H1 (cell line): ENCODE data around the gene P3H1. TPM values are rescaled to one million over a fixed set of nuclear protein-coding genes. Genes with fewer than 3 reads are reported as not detected.

Experiments used
- CTCF ChIA-PET: fragments of 300-600 bp; sonication (Branson Sonifier 250); formaldehyde crosslinking; loops from one replicate; lab custom pipeline; 2021; ENCODE audit not compliant: partially characterized antibody; lab: Charles Lee
- POLR2A ChIA-PET: fragments of 300-600 bp; sonication (Branson Sonifier 250); formaldehyde crosslinking; loops from one replicate; lab custom pipeline; 2021; ENCODE audit warnings: inconsistent platforms; ENCODE audit not compliant: partially characterized antibody; lab: Charles Lee
- DNase-seq, 2 experiments: peaks; one replicate each; pipeline versions ENCODE4 v3.0.0 to v3.0.0-alpha.2; 2010 to 2022; ENCODE audit warnings: low spot score in 2 of 2, low read depth in 1 of 2, mixed read lengths in 1 of 2
- FAIRE-seq: peaks from 2 replicates; lab custom pipeline; 2011; peaks lifted over from hg19 to GRCh38; lab: Jason Lieb, UNC
- H2AFZ ChIP-seq: 2 replicates; pipeline ENCODE4 v1.8.1; 2012; ENCODE audit warnings: low read length, inconsistent platforms
- H2AK5ac ChIP-seq: 2 replicates; pipeline ENCODE4 v1.6.1; 2013; ENCODE audit warnings: low read depth, low read length
- H2BK120ac ChIP-seq: replicated peaks from 2 replicates; pipeline ENCODE3; 2013; ENCODE audit warnings: low read depth, low read length, inconsistent platforms
- H2BK12ac ChIP-seq: 2 replicates; pipeline ENCODE4 v1.6.1; 2013; ENCODE audit warnings: low read depth, low read length
- H2BK15ac ChIP-seq: 2 replicates; pipeline ENCODE4 v1.6.1; 2013; ENCODE audit warnings: low read length
- H2BK20ac ChIP-seq: 2 replicates; pipeline ENCODE4 v1.6.1; 2013; ENCODE audit warnings: low read length
- H2BK5ac ChIP-seq: 2 replicates; pipeline ENCODE4 v1.6.1; 2013; ENCODE audit warnings: low read depth, low read length
- H3K14ac ChIP-seq: 2 replicates; pipeline ENCODE4 v1.6.1; 2013; ENCODE audit warnings: inconsistent platforms; ENCODE audit not compliant: insufficient read length
- H3K18ac ChIP-seq: 2 replicates; pipeline ENCODE4 v1.6.1; 2013; ENCODE audit warnings: low read length; ENCODE audit errors: extremely low read depth
- H3K23ac ChIP-seq: 2 replicates; pipeline ENCODE4 v1.6.1; 2013; ENCODE audit warnings: inconsistent platforms; ENCODE audit not compliant: insufficient read length
- H3K23me2 ChIP-seq: 2 replicates; pipeline ENCODE4 v1.6.1; 2013; ENCODE audit warnings: low read depth, low read length
- H3K27ac ChIP-seq: 2 replicates; pipeline ENCODE4 v1.6.1; 2011; ENCODE audit warnings: low read depth, low read length, inconsistent platforms
- H3K27me3 ChIP-seq, 4 experiments: replicated peaks in 1 of 4; 1 replicate in 1 of 4; 2 replicates in 3 of 4; pipeline versions ENCODE4 v1.6.1 to v1.8.1; 2011 to 2013; ENCODE audit warnings: low read length in 3 of 4, mild to moderate bottlenecking in 3 of 4, inconsistent platforms in 2 of 4, mixed read lengths in 2 of 4, moderate library complexity in 1 of 4; ENCODE audit not compliant: control insufficient read depth in 3 of 4, insufficient read depth in 3 of 4; ENCODE audit errors: extremely low read depth in 1 of 4
- H3K36me3 ChIP-seq, 4 experiments: 2 replicates each; pipeline versions ENCODE4 v1.6.1 to v1.8.1; 2011 to 2013; ENCODE audit warnings: mild to moderate bottlenecking in 4 of 4, low read length in 3 of 4, moderate library complexity in 2 of 4, control low read depth in 1 of 4, inconsistent platforms in 1 of 4; ENCODE audit not compliant: insufficient read depth in 4 of 4, control insufficient read depth in 2 of 4
- H3K4ac ChIP-seq: replicated peaks from 2 replicates; pipeline ENCODE3; 2013; ENCODE audit warnings: low read length, low read depth, mixed read lengths, inconsistent platforms; ENCODE audit not compliant: insufficient read length
- H3K4me1 ChIP-seq, 4 experiments: replicated peaks in 1 of 4; 1 replicate in 1 of 4; 2 replicates in 3 of 4; pipeline versions ENCODE4 v1.6.1 to v1.8.1; 2011 to 2013; ENCODE audit warnings: low read length in 3 of 4, inconsistent platforms in 2 of 4, mixed read lengths in 1 of 4; ENCODE audit not compliant: insufficient read depth in 4 of 4, control insufficient read depth in 3 of 4
- H3K4me2 ChIP-seq, 2 experiments: 2 replicates each; pipeline versions ENCODE4 v1.6.1 to v1.8.1; 2011 to 2013; ENCODE audit warnings: low read depth in 2 of 2, low read length in 2 of 2, control low read depth in 1 of 2, inconsistent platforms in 1 of 2, mild to moderate bottlenecking in 1 of 2; ENCODE audit not compliant: insufficient read depth in 1 of 2
- H3K4me3 ChIP-seq, 4 experiments: fragments of 200-600, 300-600 bp in 1 of 4; sonication (generic), shearing (Covaris generic), sonication (Bioruptor Twin) in 1 of 4; 2 replicates each; pipeline versions ENCODE4 v1.5.1 to v1.8.1; 2011 to 2016; ENCODE audit warnings: low read length in 4 of 4, low read depth in 3 of 4, control low read depth in 2 of 4, inconsistent platforms in 2 of 4, mild to moderate bottlenecking in 2 of 4, mixed read lengths in 1 of 4, moderate library complexity in 1 of 4; ENCODE audit not compliant: insufficient read depth in 2 of 4; ENCODE audit errors: extremely low read depth in 1 of 4
- H3K56ac ChIP-seq: replicated peaks from 2 replicates; pipeline ENCODE3; 2013; ENCODE audit warnings: low read depth, mild to moderate bottlenecking, mixed read lengths, low read length, inconsistent platforms; ENCODE audit not compliant: insufficient read length
- H3K79me1 ChIP-seq: 2 replicates; pipeline ENCODE4 v1.6.1; 2013; ENCODE audit warnings: low read depth, low read length, control low read depth
- H3K79me2 ChIP-seq, 2 experiments: 2 replicates each; pipeline versions ENCODE4 v1.6.1 to v1.8.1; 2012 to 2013; ENCODE audit warnings: low read length in 2 of 2, mild to moderate bottlenecking in 2 of 2, inconsistent platforms in 1 of 2; ENCODE audit not compliant: insufficient read depth in 2 of 2, control insufficient read depth in 1 of 2
- H3K9ac ChIP-seq, 4 experiments: replicated peaks in 1 of 4; 1 replicate in 1 of 4; 2 replicates in 3 of 4; pipeline versions ENCODE4 v1.6.1 to v1.8.1; 2011 to 2013; ENCODE audit warnings: low read depth in 3 of 4, low read length in 3 of 4, control low read depth in 2 of 4, mild to moderate bottlenecking in 2 of 4, moderate library complexity in 2 of 4, inconsistent platforms in 1 of 4; ENCODE audit errors: extremely low read depth in 1 of 4
- H3K9me3 ChIP-seq, 2 experiments: 2 replicates each; pipeline versions ENCODE4 v1.6.1 to v1.8.1; 2012 to 2013; ENCODE audit warnings: mild to moderate bottlenecking in 2 of 2, moderate library complexity in 2 of 2, control low read depth in 1 of 2, inconsistent platforms in 1 of 2, low read depth in 1 of 2, low read length in 1 of 2, mixed read lengths in 1 of 2; ENCODE audit not compliant: insufficient read depth in 2 of 2
- H4K20me1 ChIP-seq, 2 experiments: replicated peaks in 1 of 2; 2 replicates each; pipeline versions ENCODE3 to v1.8.1; 2011 to 2013; ENCODE audit warnings: inconsistent platforms in 2 of 2, low read length in 2 of 2, mild to moderate bottlenecking in 1 of 2; ENCODE audit not compliant: insufficient read depth in 2 of 2, control insufficient read depth in 1 of 2
- H4K5ac ChIP-seq: 2 replicates; pipeline ENCODE4 v1.6.1; 2013; ENCODE audit warnings: low read length, low read depth, mixed read lengths, inconsistent platforms; ENCODE audit not compliant: insufficient read length
- H4K8ac ChIP-seq: 2 replicates; pipeline ENCODE4 v1.8.0; 2013; ENCODE audit warnings: mild to moderate bottlenecking, moderate library complexity, low read length, inconsistent platforms; ENCODE audit not compliant: insufficient read depth; ENCODE audit errors: extremely low read depth
- H4K91ac ChIP-seq: replicated peaks from 2 replicates; pipeline ENCODE3; 2013; ENCODE audit warnings: low read length, mixed read lengths, inconsistent platforms; ENCODE audit not compliant: insufficient read length
- CBX5 ChIP-seq: fragments of 300-800, 300-1000 bp; sonication (generic); IDR thresholded peaks from 2 replicates; pipeline ENCODE4 v1.7.1; 2016; ENCODE audit warnings: antibody characterized with exemption, low read length, low read depth
- NANOG ChIP-seq: IDR thresholded peaks from 2 replicates; pipeline ENCODE4 v1.6.1; 2011; ENCODE audit warnings: low read length, low read depth, mild to moderate bottlenecking, inconsistent platforms; ENCODE audit not compliant: insufficient read depth, poor library complexity, severe bottlenecking
- SIX5 ChIP-seq: IDR thresholded peaks from 2 replicates; pipeline ENCODE4 v1.6.1; 2011; ENCODE audit warnings: mild to moderate bottlenecking, low read depth, low read length
- TAF7 ChIP-seq: optimal IDR thresholded peaks from 2 replicates; pipeline ENCODE3; 2011; ENCODE audit warnings: low read depth, mild to moderate bottlenecking, inconsistent platforms, low read length, moderate library complexity, borderline replicate concordance
- TBP ChIP-seq: IDR thresholded peaks from 2 replicates; pipeline ENCODE4 v1.6.1; 2011; ENCODE audit warnings: low read depth, low read length, improper control_type of control experiment
- WGBS, 2 experiments: shearing (Covaris generic) in 1 of 2; methylation state at CpG; one replicate each; pipeline versions ENCODE4 v1.1.6 to v1.1.7; 2013 to 2015; ENCODE audit warnings: low lambda C conversion rate in 2 of 2, mixed read lengths in 2 of 2, inconsistent platforms in 1 of 2, low coverage in 1 of 2, missing lambda C conversion rate in 1 of 2; ENCODE audit not compliant: insufficient replicate concordance in 2 of 2, insufficient coverage in 1 of 2, insufficient read length in 1 of 2; ENCODE audit errors: extremely low coverage in 1 of 2, missing lambda C conversion rate in 1 of 2; 5-methylcytosine and 5-hydroxymethylcytosine counted together
- polyA plus RNA-seq, 7 experiments: library from polyadenylated mRNA; depleted of rRNA in 3 of 7; stranded (reverse) in 5 of 7; unstranded in 2 of 7; fragments of >200 nt in 5 of 7; fragments of 200-250 nt in 2 of 7; gene quantifications; 1 replicate in 5 of 7; 2 replicates in 1 of 7; 4 replicates in 1 of 7; pipeline versions ENCODE4 v1.2.1 to v1.2.3, GENCODE V29; 2011 to 2013; ENCODE audit warnings: missing spikeins in 2 of 7, mixed read lengths in 2 of 7
- total RNA-seq: library from RNA; stranded (reverse); fragmentation: NEBNext Ultra II Directional; extraction: Animal tissue kit (Norgen Biotek cat#: 25700); gene quantifications from 2 replicates; pipeline ENCODE4 v1.2.1, GENCODE V29; 2021

P3H1 gene
- total and polyA plus RNA-seq, 2 of the 8 experiments (the other 6 are each of a cell fraction or from before 2014, with no cell fraction given) = 58.4 to 87.5 TPM

DNA sequence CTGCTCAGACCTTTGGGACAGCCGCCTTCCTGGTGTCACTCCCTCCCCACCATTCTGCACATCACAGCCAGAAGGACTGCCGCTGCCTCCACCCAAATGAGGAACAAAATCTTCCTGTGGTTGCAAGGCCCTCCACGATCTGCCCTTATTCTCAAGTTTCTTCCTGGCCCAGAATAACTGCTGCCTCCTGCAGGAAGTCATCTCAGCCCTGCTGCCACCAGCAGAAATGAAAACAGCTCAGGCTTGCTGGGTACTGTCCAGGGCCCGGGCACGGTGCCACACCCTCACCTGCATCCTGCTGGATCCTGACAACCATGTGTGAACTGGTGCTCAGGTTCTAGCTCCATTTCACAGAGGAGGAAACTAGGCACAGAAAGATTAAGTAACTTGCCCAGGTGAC, 29.6 kb downstream of the P3H1 start:
- Histone ChIP-seq H3K14ac (no peak overlapping the region), H2BK15ac (no peak overlapping the region), H3K79me2 (no peaks in the 10 kb centered on the region), H3K4me2 (no peak overlapping the region), H3K56ac (no peak overlapping the region), H2AFZ (no peak overlapping the region), H3K4me3 (no peak overlapping the region), H3K4ac (no peak overlapping the region), H2BK20ac (no peak overlapping the region), H4K20me1 (peaks cover 0 to 4% of the 10 kb centered on the region in 2 experiments), H4K8ac (no peak overlapping the region), H3K27me3 (no peaks in the 10 kb centered on the region), H2BK120ac (no peak overlapping the region), H3K23me2 (peaks cover 5% of the 10 kb centered on the region; the same call in 1 of the 2 replicates), H2BK12ac (no peak overlapping the region), H3K79me1 (peaks cover 3% of the 10 kb centered on the region; the same call in 1 of the 2 replicates), H3K4me1 (peaks cover 0 to 38% (median 28%) of the 10 kb centered on the region in 4 experiments; a peak in 6 of 7 replicates), H3K9ac (no peak overlapping the region), H3K36me3 (no peaks in the 10 kb centered on the region), H2AK5ac (no peak overlapping the region; the same call in 1 of the 2 replicates), H3K27ac (no peak overlapping the region), H3K9me3 (no peaks in the 10 kb centered on the region), H3K18ac (no peak overlapping the region), H2BK5ac (no peak overlapping the region), H4K91ac (no peak overlapping the region), H3K23ac (no peak overlapping the region), H4K5ac (no peak overlapping the region)
- DNase-seq (no peak), FAIRE-seq (no peak)
- ChIA-PET POLR2A (interaction anchor here (2.2 kb wide), 1 partner anchor 55 kb away, joined by 7 read pairs; the partner anchor contains the start of gene YBX1), CTCF (interaction anchor here (0.9 to 6.4 kb wide), 3 partner anchors 9 to 18 kb away, joined by 3 to 62 read pairs (median 3); no protein-coding TSS in a partner anchor)
- 94% methylated on average over 5 of the region's 5 CpGs; no CpG with 5 or more reads in 1 of the 2 experiments for WGBS, 2 experiments
- TF ChIP-seq SIX5 = no peak
- no peak for TF ChIP-seq NANOG
- TF ChIP-seq CBX5 = no peak
- no peak for TF ChIP-seq TBP
- TF ChIP-seq TAF7 = no peak
